HG02759 (cell line): Measurements from ENCODE around the gene VPS33B.

Source experiments
- ATAC-seq: cut with Tn5 transposase; IDR thresholded peaks from one replicate; pipeline ENCODE4 v1.9.1; 2021; ENCODE audit warnings: mild to moderate bottlenecking, moderate library complexity; ENCODE audit not compliant: unreplicated experiment

VPS33B gene

DNA sequence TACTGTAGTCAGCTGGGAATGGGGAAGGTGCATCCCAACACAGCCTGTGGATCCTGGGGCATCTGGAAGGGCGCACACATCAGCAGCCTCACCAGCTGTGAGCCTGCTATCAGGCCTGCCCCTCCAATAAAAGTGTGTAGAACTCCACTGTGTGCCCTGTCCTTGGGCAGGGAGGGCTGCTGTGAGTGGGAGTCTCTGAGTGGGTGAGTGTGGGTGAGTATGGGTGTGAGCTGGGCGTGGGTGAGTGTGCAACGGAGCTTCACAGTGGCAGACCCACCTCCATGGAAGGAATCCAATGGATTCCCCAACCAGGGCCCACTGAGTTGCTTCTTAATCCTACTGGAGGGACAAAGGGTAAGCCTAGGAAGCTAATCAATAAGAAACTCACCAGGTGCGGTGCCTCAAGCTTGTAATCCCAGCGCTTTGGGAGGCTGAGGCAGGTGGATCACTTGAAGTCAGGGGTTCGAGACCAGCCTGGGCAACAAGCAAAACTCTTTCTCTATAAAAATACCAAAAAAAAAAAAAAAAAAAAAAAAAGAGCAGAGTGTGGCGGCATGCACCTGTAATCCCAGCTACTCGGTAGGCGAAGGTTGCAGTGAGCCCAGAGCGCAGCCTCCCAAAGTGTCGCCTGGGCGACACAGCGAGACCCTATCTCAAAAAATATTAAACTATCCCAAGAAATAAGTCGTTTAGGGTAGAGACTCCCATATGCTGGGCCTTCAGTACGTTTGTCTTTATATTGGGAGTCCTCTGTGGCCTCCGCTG lies 68.3 kb downstream of the VPS33B start:
- no peak for ATAC-seq

DNA sequence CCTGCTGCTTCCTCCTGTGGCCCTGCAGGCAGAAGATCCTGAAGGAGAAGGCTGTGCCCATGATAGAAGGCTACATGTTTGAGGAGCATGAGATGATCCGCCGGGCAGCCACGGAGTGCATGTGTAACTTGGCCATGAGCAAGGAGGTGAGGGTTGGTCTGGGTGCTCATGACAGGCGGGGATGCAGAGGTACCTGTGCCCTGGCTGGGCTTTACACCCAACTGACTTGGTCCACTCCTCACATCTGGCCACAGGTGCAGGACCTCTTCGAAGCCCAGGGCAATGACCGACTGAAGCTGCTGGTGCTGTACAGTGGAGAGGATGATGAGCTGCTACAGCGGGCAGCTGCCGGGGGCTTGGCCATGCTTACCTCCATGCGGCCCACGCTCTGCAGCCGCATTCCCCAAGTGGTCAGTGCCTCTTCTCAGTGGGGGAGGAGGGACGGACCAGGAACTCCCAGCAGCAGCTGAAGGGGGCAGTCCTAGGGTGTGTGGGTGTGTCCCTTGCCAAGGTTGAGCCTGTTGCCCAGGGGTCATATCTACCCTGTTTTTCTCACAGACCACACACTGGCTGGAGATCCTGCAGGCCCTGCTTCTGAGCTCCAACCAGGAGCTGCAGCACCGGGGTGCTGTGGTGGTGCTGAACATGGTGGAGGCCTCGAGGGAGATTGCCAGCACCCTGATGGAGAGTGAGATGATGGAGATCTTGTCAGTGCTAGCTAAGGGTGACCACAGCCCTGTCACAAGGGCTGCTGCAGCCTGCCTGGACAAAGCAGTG lies 69.3 kb downstream of the VPS33B start:
- ATAC-seq: no peak

DNA sequence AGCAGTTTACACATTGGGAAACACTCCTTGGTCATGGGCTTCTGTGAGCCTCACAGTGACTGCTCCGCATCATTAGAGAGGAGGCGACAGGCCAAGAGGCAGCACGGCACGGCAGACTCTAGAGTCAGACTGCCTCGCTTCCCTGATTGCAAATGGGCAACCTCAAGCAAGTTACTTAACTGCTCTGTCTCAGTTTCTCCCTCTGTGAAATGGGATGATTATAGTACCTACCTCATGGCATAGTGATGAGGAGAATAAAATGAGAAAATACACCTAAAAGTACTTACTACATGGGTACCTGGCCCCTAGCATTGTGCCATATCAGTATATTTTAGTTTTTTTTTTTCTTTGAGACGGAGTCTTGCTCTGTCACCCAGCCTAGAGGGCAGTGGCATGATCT lies 71.7 kb downstream of the VPS33B start:
- no peak for ATAC-seq

DNA sequence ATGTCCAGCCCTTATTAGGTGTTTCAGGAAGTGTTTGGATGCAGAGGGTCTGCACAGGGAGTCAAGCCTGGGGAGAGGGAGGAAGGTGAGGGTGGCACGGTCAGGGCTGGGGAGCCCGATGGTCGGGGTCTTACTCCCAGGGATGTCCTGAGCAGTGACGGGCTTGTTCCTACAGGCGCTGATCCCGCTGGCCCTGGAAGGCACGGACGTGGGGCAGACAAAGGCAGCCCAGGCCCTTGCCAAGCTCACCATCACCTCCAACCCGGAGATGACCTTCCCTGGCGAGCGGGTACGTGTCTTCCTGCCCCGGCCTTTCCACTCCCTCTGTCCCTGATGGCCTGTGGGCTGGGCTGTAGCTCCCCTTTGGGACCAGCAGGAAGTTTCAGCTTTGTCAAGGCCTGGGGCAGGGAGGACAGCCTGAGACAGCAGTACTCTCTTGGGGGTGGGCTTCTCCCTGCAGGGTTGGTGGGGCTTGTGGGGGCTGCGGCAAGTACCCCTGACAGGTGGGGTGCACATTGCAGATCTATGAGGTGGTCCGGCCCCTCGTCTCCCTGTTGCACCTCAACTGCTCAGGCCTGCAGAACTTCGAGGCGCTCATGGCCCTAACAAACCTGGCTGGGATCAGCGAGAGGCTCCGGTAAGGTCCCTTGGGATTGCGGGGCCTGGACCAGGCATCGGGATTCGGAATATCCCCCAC lies 72.3 kb downstream of the VPS33B start:
- ATAC-seq: no peak
